HG03439 (cell line): ENCODE results near the gene HRH2.
"Not testable (repeated sequence)": the region's sequence is repeated elsewhere in the genome, so short reads cannot be mapped to it uniquely, and the experiment has no call there.

Experiments used
- ATAC-seq: cut with Tn5 transposase; IDR thresholded peaks from one replicate; pipeline ENCODE4 v1.9.1; 2021; ENCODE audit warnings: mild to moderate bottlenecking, moderate library complexity; ENCODE audit not compliant: unreplicated experiment

The HRH2 gene

DNA sequence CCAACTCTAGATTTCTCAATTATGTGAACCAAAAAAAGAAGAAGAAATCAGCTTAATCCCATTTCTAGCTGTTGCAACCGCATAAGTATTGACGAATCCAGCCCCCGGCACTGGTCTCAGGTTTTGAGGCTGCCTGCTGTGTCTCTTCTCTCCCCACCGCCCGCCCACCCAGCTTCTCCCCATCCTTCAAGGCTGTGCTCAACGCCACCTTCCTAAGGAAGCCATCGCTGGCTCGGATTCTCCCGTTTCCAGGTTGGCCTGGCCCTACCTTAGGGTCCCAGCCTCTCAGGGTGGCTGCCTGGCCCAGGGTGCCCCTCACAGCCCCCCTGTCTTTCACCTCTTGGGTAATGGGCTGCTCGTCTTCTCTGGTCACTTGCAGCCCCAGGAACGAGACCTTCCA, 77.8 kb downstream of the HRH2 start:
- ATAC-seq: no peak

DNA sequence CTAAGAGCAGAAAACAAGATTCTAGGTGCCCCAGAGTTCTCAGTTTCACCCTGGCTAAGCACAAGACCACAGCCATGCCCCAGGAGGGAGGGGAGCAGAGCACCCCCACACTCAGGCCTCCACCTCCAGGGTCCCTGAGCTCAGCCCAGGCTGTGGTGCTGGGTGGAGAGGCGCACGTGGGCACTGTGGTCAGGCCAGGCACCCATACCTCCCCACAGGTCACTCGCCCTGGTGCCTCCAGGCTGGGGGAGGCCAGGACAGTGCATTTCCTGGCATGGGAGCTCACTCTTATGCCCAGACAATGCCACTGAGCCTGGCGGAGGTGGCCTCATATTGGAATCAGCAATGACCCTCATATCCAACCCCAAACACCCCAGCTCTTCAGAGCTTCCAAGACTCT, 78.8 kb downstream of the HRH2 start:
- ATAC-seq: no peak

DNA sequence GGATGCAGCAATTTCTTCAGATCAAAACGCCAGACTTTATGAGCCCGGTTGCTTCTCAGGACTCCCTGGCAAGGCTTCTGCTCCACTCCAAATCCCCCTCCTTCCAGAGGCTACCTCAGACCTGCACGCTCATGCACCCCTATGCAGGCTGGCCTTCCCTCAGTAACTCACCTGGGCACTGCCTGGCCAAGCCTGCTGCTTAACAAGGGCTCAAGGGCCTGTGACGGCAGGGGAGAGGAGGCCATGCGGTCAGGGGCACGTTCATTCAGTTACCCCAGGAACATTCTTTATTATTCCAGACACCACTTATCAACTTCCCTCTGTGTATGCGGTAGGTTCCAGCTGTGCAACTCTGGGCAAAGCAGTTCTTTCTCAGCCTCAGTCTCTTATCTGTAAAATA, 79.6 kb downstream of the HRH2 start:
- no peak for ATAC-seq

DNA sequence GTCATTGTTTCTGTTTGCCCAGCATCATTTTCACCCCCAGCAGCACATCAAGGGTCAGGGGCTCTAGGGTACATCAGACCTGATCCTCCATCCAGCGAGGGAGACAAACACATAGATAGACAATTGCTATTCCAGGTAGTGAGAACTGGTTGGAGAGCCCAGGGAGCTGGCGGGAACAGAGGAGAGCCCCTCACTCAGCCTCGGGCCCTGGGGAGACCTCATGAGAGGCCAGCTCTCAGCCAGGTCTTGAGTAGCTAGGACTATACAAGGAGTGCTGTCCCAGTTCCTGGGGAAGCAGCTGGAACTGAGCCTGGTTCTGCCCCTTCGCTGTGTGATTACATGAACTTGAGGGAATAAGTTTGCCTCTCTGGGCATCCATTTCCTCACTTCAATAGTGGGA, 80.3 kb downstream of the HRH2 start:
- ATAC-seq: no peak

DNA sequence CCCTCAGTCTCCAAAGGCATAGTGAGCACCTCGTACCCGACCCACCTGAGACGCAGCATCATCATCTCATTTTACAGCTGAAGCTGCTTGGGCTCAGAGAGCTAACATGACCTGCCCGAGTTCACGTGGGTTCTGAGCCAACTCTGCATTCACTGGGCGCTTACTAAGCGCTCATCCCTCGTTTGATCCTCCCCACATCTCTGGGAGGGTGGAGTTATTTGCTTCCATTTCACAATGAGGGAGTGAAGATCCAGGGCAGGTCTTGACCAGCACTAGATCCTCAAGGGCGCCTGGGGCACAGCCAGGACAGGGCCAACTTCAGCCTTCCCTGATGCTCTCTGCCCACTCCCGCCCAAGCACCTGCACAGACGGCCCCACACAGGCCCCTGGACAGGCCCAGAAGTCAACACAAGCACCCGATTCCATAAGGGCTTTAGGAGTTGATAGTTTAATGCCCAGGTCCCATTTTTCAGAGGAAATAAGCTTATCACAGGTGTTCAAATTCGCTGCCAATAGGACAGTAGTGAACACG, 80.8 kb downstream of the HRH2 start:
- ATAC-seq: no peak

DNA sequence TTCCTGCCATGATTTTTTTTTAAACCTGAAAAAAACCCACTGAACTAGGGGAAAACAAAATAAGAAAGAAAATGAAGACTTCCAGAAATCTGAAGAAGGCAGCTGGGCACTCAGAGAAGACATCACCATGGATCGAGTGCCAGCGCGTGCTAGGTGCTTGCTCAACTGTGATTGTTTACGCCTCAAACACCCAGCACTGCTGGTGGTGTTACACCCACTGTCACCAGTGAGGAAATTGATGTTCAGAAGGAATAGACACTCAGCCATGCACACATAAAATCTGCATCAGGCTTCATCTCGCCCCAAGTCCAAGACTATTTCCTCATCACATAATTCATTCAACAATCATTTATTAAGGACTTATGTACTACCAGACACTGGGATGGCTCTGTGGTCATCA, 82.1 kb downstream of the HRH2 start:
- ATAC-seq: no peak

DNA sequence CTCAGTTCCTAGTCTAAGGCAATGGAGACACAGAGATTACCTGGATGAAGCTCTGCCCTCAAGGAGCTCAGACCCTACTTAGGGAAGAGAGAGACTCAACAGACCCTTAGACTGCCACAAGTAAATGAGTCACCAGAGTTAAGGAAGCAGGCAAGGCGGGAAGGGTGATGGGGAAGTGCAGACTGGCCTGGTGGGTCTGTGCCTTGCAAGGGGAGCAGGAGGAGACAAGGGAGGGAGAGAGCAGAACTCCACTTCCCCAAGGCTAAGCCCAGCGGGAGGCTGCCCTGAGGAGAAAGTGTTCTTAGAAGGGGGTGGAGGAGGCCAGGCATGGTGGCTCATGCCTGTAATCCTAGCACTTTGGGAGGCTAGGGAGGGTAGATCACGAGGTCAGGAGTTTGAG, 83.7 kb downstream of the HRH2 start:
- no peak for ATAC-seq

DNA sequence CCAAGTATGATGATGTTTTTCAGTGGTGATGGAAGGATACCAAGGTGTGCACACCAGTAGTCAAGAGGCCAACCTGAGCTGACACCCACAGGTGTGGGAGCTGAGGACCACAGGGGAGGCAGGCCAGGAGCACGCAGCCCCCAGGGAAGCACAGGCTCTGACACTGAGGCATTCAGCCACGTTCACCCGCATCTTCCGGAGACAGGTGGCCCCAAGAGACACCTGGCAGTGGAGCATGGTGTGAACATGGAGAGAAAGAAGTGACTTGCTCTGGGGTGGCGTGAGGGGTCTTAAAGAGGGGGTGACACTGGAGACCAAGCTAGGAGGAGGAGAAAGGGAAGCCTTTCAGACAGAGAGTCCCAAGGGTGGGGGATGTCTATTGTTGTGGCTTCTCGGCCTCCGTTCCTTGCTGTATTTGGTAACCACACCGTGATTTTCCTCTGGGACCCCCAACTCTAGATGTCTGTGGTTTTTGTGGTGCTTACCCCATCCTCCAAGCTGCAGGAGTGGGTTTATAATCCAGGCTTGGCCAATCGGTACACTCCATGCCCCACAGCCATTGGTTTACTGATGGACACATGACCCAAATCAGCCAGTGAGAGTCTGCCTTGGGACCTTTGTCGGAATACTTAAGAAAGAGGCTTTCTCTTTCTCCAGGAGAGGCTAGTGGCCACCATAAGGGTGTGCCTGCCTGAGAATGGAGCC, 84.6 kb downstream of the HRH2 start:
- no peak for ATAC-seq

DNA sequence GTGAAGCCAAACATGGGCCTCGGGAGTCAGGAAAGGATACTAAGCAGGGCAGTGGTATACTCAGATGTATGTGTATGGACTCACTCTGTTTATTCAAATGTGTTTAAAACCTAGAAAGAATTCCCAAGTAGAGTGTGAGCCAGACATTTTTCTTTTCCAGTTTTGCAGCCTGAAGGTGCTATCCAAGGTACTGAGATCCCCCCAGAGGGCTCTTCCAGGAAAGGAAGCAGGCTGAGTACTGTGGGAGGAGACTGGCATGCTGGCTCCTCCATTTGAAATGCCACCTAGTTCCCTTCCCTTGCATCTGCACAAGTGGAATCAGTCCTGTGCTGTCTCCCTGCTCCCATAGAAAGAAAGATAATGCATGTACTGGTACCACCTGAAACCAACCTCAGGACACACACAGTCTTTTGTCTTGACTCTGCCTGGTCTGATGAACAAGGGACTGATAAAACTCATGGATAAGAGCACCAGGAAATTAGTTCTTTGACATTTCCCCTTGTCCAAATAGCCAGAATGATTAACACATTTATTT, 85.9 kb downstream of the HRH2 start:
- ATAC-seq: no peak

DNA sequence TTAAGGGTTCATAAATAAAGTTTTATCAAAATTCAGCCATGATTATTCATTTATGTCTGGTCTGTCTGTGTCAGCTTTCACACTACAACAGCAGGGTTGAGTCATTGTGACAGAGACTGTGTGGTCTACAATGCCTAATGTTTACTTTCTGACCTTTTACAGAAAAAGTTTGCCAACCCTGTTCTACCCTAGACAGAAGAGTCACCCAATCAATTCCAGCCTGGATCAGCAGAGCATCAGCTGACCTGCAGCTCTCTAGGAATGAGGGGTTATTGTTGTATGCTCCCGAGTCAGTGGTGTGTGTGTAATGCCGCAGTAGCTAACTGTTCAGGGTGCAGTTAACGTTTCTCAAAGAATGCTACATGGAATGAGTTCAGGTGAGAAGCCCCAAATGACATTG, 87.3 kb downstream of the HRH2 start:
- no peak for ATAC-seq

DNA sequence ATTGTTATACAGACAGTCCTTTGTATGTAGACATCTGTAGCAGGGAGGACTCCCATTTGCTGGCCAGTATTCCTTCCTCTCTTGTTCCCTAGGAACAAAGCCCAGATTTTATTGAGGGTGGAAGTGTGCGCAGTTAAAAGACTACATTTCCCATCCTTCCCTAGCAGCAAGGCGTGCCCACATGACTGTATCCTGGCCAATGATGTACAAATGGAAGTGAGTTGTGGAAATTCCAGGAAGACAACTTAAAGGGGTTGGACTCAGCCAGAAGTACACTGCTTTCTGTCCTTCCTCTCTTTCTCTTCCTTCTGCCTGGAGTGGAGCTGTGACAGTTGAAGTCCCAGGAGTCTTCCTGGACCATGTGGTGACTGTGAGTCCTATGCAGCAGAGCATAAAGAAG, 89.0 kb downstream of the HRH2 start:
- ATAC-seq: no peak

DNA sequence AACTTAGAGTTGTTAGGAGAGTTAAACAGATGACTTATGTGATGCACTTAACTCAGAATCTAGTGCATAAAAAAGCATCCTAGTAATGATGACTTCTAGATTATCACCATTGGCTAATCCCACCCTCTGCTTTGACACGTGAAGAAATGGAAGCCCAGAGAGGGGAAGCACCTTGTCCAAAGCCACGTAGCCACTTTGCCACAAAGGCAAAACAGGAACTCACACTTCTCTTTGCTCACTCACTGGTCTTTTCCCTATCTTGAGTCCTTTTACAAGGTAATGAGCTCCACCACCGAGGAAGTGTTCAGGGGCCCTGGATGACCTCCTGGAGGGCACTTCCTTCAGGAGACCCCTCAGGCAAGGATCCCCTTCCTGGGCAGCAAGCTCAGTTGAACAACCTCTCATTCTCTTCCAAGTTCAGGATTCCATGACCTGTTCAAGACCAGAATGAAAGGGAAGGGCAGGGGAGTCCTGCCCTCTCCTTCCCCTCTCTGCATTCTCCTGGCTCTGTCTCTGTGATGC, 89.7 kb downstream of the HRH2 start:
- ATAC-seq: no peak

DNA sequence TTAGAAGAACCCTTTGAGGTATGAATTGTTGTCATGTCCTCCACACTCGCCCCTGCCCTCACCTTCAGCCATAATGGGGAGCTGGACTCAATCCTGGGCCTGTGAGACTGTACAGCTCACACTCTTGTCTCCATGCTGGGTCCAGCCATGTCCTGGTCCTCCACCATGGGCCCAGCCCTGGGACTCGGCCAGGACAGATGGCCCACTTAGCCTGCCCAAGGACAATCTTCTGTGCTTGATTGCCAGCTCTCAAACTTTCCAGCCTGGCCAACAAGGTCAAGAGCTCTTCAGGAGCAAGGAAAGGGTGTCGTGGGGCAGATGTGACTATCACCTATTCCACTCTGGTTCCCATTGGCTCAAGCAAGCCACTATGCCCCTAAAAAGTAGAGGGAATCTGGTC, 90.8 kb downstream of the HRH2 start:
- ATAC-seq: no peak

DNA sequence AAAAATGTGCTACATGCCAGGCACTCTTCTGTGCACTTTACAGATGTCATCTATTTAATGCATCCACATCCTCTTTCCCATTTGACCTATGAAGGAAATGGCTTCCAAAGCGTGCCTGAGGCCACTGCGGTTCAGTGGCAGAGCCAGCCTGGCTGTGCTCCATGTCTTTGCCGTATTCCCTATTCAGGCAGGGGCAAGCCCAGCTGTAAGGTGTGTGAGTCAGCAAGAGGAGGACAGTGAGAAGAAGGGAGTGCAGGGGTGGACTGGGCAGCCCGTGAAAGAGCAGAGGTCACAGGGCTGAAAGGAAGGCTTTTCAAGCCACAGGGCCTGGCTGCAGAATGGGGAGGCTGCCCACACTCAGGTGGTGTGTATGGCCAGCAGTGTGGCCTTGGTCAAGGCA, 91.7 kb downstream of the HRH2 start:
- ATAC-seq: no peak

DNA sequence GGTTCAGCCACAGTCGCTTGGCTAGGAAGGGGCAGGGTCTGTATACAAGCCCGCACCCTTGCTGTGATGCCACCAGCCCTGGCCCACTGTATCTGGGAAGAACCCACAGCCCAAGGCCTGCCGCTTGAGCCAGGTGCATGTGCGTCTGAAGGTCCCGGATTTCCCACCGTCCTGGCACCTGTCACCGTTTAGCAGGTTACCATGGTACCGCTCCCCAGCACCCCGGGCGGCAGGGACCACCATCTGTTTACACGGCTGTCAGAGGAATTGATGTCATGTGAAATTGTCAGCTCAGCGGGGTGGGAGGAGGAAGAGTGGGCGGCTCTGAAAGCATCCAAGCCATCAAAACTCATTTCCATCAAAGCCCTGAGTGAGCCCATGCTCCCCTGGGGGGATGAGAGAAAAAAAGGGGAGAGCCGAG, 92.7 kb downstream of the HRH2 start:
- ATAC-seq: no peak

DNA sequence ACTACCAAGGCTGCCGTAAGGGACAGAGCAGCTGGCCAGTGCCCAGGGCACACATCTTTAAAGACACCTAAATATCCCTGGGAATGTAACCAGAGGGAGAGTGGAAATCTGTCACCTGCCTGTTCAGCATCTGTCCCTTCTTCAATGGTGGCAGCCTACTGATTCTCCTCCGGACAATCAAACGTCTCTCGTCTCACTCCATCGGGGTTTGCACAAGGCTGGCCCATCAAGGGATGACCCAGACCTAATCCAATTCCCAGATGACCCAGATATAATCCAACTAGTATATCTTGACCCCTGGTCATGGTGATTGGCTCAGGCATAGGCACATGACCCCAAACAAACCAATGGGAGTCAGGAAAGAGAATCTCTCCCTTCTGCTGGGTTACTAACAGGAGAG, 93.5 kb downstream of the HRH2 start:
- ATAC-seq: no peak

DNA sequence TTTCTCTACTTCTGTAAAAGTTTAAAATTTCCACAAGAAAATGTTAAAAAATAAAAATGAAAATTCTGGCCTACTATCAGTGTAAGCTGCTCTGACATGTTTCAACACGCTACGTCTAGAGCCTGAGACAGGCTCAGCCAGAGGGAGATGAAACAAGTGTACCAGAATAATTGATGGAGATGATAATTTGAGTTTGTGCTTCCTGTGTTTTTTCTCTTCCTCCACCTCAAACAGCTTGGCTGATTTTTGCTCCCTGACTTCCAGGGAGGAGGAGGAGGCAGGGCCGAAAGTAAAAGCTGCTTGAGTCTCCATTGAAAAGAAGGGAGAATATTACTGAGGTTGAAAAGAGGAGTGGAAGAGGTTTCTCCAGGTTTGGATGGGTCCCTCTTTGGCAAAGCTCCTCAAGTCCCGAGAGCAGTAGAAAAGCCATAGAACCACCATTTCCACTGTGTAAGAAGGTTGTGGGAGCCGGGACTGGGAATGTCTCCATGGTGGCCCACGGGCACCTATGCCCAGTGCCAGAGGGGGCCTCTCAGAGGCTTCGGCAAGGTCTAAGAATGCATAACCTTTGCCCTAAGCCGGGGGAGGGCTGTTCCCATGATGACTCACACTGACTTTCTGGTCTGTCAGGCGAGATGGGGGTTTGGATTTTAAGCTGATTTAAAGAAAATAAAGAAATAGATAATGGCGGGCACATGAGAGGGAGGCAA, 95.1 kb downstream of the HRH2 start:
- no peak for ATAC-seq

DNA sequence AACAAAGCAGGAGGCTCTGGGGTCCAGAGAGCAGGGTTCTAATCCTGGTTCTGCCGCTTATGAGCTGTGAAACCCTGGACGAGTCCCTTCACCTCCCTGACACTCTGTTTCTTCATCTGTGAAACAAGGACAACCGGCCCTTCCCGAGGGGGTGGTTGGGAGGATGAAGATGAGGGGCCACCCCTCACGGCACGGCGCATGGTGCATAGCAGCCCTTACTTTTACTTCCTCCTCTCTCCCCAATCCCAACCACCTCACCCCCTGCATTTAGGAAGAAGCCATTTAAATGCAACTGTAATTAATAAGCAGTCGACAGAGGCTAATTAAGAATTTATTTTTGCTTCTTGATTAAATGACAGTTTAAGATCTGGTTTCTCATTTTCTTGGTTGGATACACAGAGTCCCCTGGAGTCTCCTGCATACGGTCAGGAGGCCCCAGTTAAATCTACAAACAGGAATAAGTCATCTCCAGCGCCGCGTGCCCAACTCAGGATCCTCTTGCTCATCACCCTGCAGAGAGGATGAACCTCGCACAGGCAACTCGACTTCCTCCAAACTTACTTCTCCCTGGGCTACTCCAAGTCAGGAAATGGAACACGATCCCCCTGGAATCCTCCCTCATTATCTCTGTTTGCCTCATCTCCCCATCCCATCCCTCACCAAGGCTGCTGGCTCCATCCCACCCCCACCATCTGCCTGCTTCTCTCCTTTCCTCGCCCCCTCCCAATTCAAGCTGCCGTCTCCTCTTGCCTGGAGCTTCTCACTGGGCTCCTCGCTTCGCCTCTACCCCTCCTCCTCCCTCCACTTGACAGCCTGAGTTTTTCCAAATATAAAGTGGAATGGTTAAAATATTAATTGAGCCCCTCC, 95.9 kb downstream of the HRH2 start:
- no peak for ATAC-seq

DNA sequence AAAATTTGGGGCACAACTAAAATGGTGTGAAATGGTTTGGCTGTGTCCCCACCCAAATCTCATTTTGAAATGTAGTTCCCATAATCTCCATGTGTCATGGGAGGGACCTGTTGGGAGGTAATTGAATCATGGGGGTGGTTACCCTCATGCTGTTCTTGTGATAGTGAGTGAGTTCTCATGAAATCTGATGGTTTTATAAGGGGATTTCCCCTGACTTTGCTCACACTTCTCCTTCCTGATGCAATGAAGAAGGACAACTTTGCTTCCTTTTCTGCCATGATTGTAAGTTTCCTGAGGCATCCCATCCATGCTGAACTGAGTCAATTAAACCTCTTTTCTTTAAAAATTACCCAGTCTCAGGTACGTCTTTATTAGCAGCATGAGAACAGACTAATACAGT, 102.1 kb downstream of the HRH2 start:
- not testable (repeated sequence) for ATAC-seq
